ENCODE data around the gene CNN1.
"Not testable (repeated sequence)": the region's sequence is repeated elsewhere in the genome, so short reads cannot be mapped to it uniquely, and the experiment has no call there.

Gene CNN1

GRCh38 chr19:11599704-11600103 lies 61.1 kb downstream of the CNN1 start:
- H3K27ac ChIP-seq (ENCODE audit: low read depth in 2 of 2, low read length in 2 of 2); H3K9ac ChIP-seq (ENCODE audit: low read depth in 1 of 2, low read length in 2 of 2); H3K4me3 ChIP-seq (ENCODE audit: low read length in 2 of 2); H3K27me3 ChIP-seq (ENCODE audit: control insufficient read depth in 2 of 2, insufficient read depth in 2 of 2, low read length in 2 of 2); H3K36me3 ChIP-seq (ENCODE audit: control insufficient read depth in 2 of 2, insufficient read depth in 2 of 2, low read length in 2 of 2); H3K4me1 ChIP-seq (ENCODE audit: control insufficient read depth in 2 of 2, insufficient read depth in 2 of 2, low read length in 2 of 2); H3K9me3 ChIP-seq (ENCODE audit: control insufficient read depth in 2 of 2, low read length in 2 of 2): not testable (repeated sequence)
